GM18861 (cell line): ENCODE measurements around the gene TMEM219.

Experiments
- ATAC-seq: cut with Tn5 transposase; IDR thresholded peaks from one replicate; pipeline ENCODE4 v1.9.1; 2021; ENCODE audit not compliant: unreplicated experiment

TMEM219 gene

GRCh38 chr16:29978564-29979270 lies 16.8 kb downstream of the TMEM219 start:
- no peak for ATAC-seq

GRCh38 chr16:29982560-29983419 lies 20.9 kb downstream of the TMEM219 start:
- no peak for ATAC-seq

- ATAC-seq = no peak
Observed at GRCh38 chr16:29983420-29984136, 21.7 kb downstream of the TMEM219 start.

- ATAC-seq = no peak
Observed at GRCh38 chr16:29984137-29984763, 22.4 kb downstream of the TMEM219 start.

- no peak for ATAC-seq
Observed at GRCh38 chr16:29984764-29985147, 22.9 kb downstream of the TMEM219 start.

- no peak for ATAC-seq
Observed at GRCh38 chr16:29985271-29985811, 23.5 kb downstream of the TMEM219 start.

- ATAC-seq = no peak
Observed at GRCh38 chr16:29986231-29986630, 24.4 kb downstream of the TMEM219 start.

- ATAC-seq = no peak
Observed at GRCh38 chr16:29986931-29987330, 25.1 kb downstream of the TMEM219 start.

- ATAC-seq = no peak
Observed at GRCh38 chr16:29987371-29988085, 25.6 kb downstream of the TMEM219 start.

GRCh38 chr16:29988346-29989075 lies 26.6 kb downstream of the TMEM219 start:
- ATAC-seq = no peak

- no peak for ATAC-seq
Observed at GRCh38 chr16:29989111-29989858, 27.4 kb downstream of the TMEM219 start.

- no peak for ATAC-seq
Observed at GRCh38 chr16:29990034-29990433, 28.2 kb downstream of the TMEM219 start.

GRCh38 chr16:29990883-29991570 lies 29.1 kb downstream of the TMEM219 start:
- ATAC-seq = no peak

- no peak for ATAC-seq
Observed at GRCh38 chr16:29991571-29991904, 29.7 kb downstream of the TMEM219 start.

- ATAC-seq = no peak
Observed at GRCh38 chr16:29992344-29992967, 30.6 kb downstream of the TMEM219 start.

- ATAC-seq = no peak
Observed at GRCh38 chr16:29993191-29993902, 31.5 kb downstream of the TMEM219 start.

- no peak for ATAC-seq
Observed at GRCh38 chr16:29993903-29994599, 32.2 kb downstream of the TMEM219 start.
